Measurements from ENCODE around the gene SCARB1. TPM values are rescaled to one million over a fixed set of nuclear protein-coding genes. Genes with fewer than 3 reads are reported as not detected.

Gene SCARB1
- total RNA-seq, 1 experiment from 2014 or later = 31.3 TPM

DNA sequence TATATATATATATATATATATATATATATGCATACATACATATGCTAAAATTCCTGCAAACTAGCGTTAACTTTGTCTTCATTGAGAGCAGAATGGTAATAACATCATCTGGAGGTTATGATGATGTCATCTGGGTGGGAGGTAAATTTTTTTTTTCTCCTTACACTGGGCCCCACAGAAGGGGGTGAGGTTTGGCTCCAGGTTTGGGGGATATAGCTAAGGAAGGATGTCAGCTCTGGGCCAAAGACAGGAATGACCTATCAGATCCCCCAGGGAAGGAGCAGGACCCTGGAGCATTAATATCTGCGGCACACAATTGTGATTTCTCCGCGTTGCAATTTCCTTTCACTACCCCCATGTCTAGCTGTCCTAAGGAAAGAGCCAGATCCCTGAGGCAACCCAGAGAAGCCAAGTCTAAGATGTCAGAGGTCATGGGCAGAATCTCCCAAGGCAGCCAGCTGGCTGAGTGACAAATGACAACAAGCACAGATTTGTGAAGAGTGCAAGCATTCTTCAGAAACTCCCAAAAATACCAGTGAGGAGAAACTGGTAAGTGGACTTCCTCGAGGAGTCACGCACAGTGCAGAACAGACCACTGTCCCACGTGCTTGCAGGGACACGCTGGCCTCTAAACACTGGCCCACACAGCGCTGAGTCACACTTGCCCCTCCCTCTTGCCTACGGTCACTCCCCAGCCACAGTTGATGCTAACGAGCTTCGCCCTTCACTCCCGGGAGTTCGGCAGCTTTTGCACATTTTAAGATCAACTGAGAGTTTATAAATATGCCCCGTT is 40.8 kb upstream of the SCARB1 start:
- no peak overlapping the region for H2AFZ ChIP-seq (ENCODE audit: low read length)
- H3K9ac ChIP-seq (ENCODE audit: extremely low read depth, insufficient read length, low read length) = no peak overlapping the region
- no peak overlapping the region; a peak in 1 of 5 replicates for H3K4me3 Mint-ChIP-seq

More for the DNA sequence above, 40.8 kb upstream of the SCARB1 start:
- WGBS (ENCODE audit: extremely low coverage, insufficient read length, low lambda C conversion rate) = no CpG with 5 or more reads among the region's 15 CpGs
- Mint-ChIP-seq H3K27ac (peak overlapping the region in 1 of 3 experiments; percentile 41; a peak in 1 of 7 replicates), H3K9me3 (no peaks in the 10 kb centered on the region; a peak in 1 of 5 replicates), H3K4me1 (peaks cover 11 to 13% of the 10 kb centered on the region in 2 experiments), H3K27me3 (ENCODE audit: low read depth) (no peaks in the 10 kb centered on the region), H3K36me3 (ENCODE audit: insufficient read depth in 1 of 3, low read depth in 3 of 3) (no peaks in the 10 kb centered on the region)
- Histone ChIP-seq H3K79me1 (ENCODE audit: insufficient read depth, low read depth, low read length, poor library complexity, severe bottlenecking) (no peaks in the 10 kb centered on the region), H3K4me1 (ENCODE audit: insufficient read depth, low read length) (no peaks in the 10 kb centered on the region), H3K23me2 (ENCODE audit: insufficient read length, low read depth, low read length, poor library complexity, severe bottlenecking) (no peaks in the 10 kb centered on the region), H2BK20ac (ENCODE audit: low read depth, low read length, poor library complexity, severe bottlenecking) (no peak overlapping the region), H3K79me2 (ENCODE audit: insufficient read depth, low read length) (no peaks in the 10 kb centered on the region), H3K4me2 (ENCODE audit: insufficient read depth, insufficient read length, low read length) (no peak overlapping the region), H2BK15ac (ENCODE audit: low read depth, low read length) (no peak overlapping the region), H2BK12ac (ENCODE audit: insufficient read length, low read depth, low read length) (no peak overlapping the region), H3K27ac (ENCODE audit: insufficient read length, low read depth, low read length) (no peak overlapping the region), H4K91ac (ENCODE audit: insufficient read length, low read depth, low read length) (no peak overlapping the region), H2AK5ac (ENCODE audit: insufficient read length, low read length) (no peak overlapping the region), H2BK120ac (ENCODE audit: low read depth, low read length, poor library complexity, severe bottlenecking) (no peak overlapping the region), H3K27me3 (ENCODE audit: insufficient read depth, low read length) (no peaks in the 10 kb centered on the region), H3K14ac (ENCODE audit: insufficient read depth, low read length) (no peak overlapping the region; the same call in 1 of the 2 replicates), H4K20me1 (ENCODE audit: control insufficient read depth, insufficient read depth, insufficient read length) (no peaks in the 10 kb centered on the region), H3T11ph (ENCODE audit: low read length) (no peak overlapping the region), H4K5ac (ENCODE audit: insufficient read length, low read depth, low read length) (no peak overlapping the region), H3K56ac (ENCODE audit: insufficient read length, low read depth, low read length) (no peak overlapping the region), H2BK5ac (ENCODE audit: insufficient read length, low read length) (no peak overlapping the region), H3K9me3 (ENCODE audit: control insufficient read depth, low read depth, low read length) (no peaks in the 10 kb centered on the region), H3K4ac (ENCODE audit: low read depth, low read length) (no peak overlapping the region), H3K23ac (ENCODE audit: insufficient read length, low read depth, low read length) (no peak overlapping the region), H4K8ac (replicated peaks; ENCODE audit: insufficient read length, low read depth, low read length) (no peak overlapping the region), H3K18ac (ENCODE audit: insufficient read length, low read depth, low read length) (no peak overlapping the region)
- peak; percentile 69 for DNase-seq
- TF ChIP-seq, protein P1, sequence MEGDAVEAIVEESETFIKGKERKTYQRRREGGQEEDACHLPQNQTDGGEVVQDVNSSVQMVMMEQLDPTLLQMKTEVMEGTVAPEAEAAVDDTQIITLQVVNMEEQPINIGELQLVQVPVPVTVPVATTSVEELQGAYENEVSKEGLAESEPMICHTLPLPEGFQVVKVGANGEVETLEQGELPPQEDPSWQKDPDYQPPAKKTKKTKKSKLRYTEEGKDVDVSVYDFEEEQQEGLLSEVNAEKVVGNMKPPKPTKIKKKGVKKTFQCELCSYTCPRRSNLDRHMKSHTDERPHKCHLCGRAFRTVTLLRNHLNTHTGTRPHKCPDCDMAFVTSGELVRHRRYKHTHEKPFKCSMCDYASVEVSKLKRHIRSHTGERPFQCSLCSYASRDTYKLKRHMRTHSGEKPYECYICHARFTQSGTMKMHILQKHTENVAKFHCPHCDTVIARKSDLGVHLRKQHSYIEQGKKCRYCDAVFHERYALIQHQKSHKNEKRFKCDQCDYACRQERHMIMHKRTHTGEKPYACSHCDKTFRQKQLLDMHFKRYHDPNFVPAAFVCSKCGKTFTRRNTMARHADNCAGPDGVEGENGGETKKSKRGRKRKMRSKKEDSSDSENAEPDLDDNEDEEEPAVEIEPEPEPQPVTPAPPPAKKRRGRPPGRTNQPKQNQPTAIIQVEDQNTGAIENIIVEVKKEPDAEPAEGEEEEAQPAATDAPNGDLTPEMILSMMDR (conservative IDR thresholded peaks at IDR 0.05) = no peak
